OCI-LY3 (cell line): ENCODE measurements around the gene AGPAT3.

Experiments
- H2AFZ ChIP-seq: fragments of 200-600, 300-600 bp; shearing (Covaris generic); 2 replicates; pipeline ENCODE4 v1.6.0; 2014; ENCODE audit warnings: antibody characterized with exemption, low read depth, low read length
- H3K27ac ChIP-seq: fragments of 200-600, 300-600 bp; sonication (generic); 2 replicates; pipeline ENCODE4 v1.5.1; 2014; ENCODE audit warnings: mild to moderate bottlenecking, low read length, moderate library complexity, mixed read lengths
- H3K27me3 ChIP-seq: fragments of 200-600, 300-600 bp; sonication (generic); 2 replicates; pipeline ENCODE4 v1.6.1; 2014; ENCODE audit warnings: low read depth, low read length, mixed read lengths
- H3K36me3 ChIP-seq: fragments of 200-600, 300-600 bp; sonication (generic); replicated peaks from 2 replicates; pipeline ENCODE3; 2014; ENCODE audit warnings: low read depth, low read length, mixed read lengths
- H3K4me1 ChIP-seq: fragments of 300-600, 200-600 bp; sonication (generic); 2 replicates; pipeline ENCODE4 v1.6.1; 2014; ENCODE audit warnings: low read length, mixed read lengths
- H3K4me2 ChIP-seq: fragments of 200-600, 300-600 bp; sonication (generic); 2 replicates; pipeline ENCODE4 v1.6.1; 2014; ENCODE audit warnings: low read length, mixed read lengths
- H3K4me3 ChIP-seq: fragments of 300-600, 200-600 bp; sonication (generic); 2 replicates; pipeline ENCODE4 v1.5.1; 2014; ENCODE audit warnings: antibody characterized with exemption, mild to moderate bottlenecking, low read length, moderate library complexity
- H3K79me2 ChIP-seq: fragments of 300-600, 200-600 bp; shearing (Covaris generic); 2 replicates; pipeline ENCODE4 v1.6.1; 2014; ENCODE audit warnings: mild to moderate bottlenecking, low read length, mixed read lengths
- H3K9ac ChIP-seq: fragments of 300-600, 200-600 bp; shearing (Covaris generic); 2 replicates; pipeline ENCODE4 v1.6.0; 2014; ENCODE audit warnings: mild to moderate bottlenecking, low read length, moderate library complexity
- H3K9me3 ChIP-seq: fragments of 200-600, 300-600 bp; shearing (Covaris generic); 2 replicates; pipeline ENCODE4 v1.6.1; 2014; ENCODE audit warnings: low read length, mixed read lengths; ENCODE audit not compliant: insufficient read depth
- H4K20me1 ChIP-seq: fragments of 200-600, 300-600 bp; sonication (generic); 2 replicates; pipeline ENCODE4 v1.6.1; 2016; ENCODE audit warnings: low read length, mixed read lengths; ENCODE audit not compliant: insufficient read depth
- EZH2phosphoT487 ChIP-seq: fragments of 200-600 bp; shearing (Covaris generic); IDR thresholded peaks from 2 replicates; pipeline ENCODE4 v1.6.1; 2018; ENCODE audit warnings: antibody characterized with exemption, mixed run types, low read depth
- TF ChIP-seq, protein P1 (sequence below): fragments of 200-600, 300-600 bp; sonication (generic); IDR thresholded peaks from 2 replicates; pipeline ENCODE4 v1.5.1; 2014; ENCODE audit warnings: antibody characterized with exemption, low read length, low read depth

The AGPAT3 gene

DNA sequence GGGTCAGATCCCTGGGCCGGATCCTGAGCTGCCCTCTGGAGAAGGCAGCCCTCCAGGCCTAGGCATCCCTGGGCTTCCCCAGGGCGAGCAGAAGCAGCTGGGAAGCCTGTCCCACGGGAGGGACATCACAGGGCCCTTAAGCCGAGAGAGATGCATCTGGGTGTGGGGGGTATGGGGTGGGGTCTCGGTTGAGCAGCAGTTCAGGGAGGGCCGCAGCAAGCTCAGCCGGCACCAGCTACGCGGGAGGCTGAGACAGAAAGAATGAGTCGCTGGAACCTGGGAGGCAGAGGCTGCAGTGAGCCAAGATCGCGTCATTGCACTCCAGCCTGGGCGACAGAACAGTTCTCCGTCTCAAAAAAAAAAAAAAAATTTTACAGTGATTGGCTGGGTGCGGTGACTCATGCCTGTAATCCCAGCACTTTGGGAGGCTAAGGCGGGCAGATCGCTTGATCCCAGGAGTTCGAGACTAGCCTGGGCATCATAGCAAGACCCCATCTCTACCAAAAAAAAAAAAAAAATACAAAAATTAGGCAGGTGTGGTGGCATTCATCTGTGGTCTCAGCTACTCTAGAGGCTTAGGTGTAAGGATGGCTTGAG is 37.9 kb upstream of the AGPAT3 start:
- Histone ChIP-seq H4K20me1 (no peaks in the 10 kb centered on the region), H3K27ac (no peak overlapping the region), H3K4me2 (no peak overlapping the region), H3K9ac (no peak overlapping the region), H3K4me3 (no peak overlapping the region), H3K4me1 (no peaks in the 10 kb centered on the region), H3K79me2 (no peaks in the 10 kb centered on the region), H3K9me3 (no peaks in the 10 kb centered on the region), H3K27me3 (no peaks in the 10 kb centered on the region), H3K36me3 (no peaks in the 10 kb centered on the region), H2AFZ (no peak overlapping the region)
- no peak for TF ChIP-seq EZH2phosphoT487

DNA sequence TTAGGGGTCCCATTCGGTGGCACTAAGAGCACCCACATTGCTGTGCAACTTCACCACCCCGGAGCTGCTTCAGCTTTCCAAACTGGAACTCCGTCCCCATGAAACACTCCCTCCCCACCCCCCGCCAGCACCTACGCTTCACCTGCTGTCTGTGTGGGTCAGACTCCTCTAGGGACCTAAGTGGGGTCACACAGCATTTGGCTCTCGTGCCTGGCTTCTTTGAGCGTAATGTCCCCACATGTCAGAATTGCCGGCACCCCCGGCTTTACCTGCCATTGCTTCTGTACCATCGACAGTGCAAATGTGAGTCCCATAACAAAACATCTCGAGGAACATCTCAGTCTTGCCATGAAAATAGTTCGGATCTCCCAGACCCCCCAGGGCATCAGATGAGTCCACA is 35.9 kb upstream of the AGPAT3 start:
- Histone ChIP-seq H3K9me3 (no peaks in the 10 kb centered on the region), H3K4me1 (no peaks in the 10 kb centered on the region), H3K36me3 (no peaks in the 10 kb centered on the region), H3K27ac (no peak overlapping the region), H2AFZ (no peak overlapping the region), H4K20me1 (no peaks in the 10 kb centered on the region), H3K27me3 (no peaks in the 10 kb centered on the region), H3K79me2 (no peaks in the 10 kb centered on the region), H3K4me2 (no peak overlapping the region), H3K4me3 (no peak overlapping the region), H3K9ac (no peak overlapping the region)
- no peak for TF ChIP-seq EZH2phosphoT487
- TF ChIP-seq, protein P1, sequence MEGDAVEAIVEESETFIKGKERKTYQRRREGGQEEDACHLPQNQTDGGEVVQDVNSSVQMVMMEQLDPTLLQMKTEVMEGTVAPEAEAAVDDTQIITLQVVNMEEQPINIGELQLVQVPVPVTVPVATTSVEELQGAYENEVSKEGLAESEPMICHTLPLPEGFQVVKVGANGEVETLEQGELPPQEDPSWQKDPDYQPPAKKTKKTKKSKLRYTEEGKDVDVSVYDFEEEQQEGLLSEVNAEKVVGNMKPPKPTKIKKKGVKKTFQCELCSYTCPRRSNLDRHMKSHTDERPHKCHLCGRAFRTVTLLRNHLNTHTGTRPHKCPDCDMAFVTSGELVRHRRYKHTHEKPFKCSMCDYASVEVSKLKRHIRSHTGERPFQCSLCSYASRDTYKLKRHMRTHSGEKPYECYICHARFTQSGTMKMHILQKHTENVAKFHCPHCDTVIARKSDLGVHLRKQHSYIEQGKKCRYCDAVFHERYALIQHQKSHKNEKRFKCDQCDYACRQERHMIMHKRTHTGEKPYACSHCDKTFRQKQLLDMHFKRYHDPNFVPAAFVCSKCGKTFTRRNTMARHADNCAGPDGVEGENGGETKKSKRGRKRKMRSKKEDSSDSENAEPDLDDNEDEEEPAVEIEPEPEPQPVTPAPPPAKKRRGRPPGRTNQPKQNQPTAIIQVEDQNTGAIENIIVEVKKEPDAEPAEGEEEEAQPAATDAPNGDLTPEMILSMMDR = no peak

DNA sequence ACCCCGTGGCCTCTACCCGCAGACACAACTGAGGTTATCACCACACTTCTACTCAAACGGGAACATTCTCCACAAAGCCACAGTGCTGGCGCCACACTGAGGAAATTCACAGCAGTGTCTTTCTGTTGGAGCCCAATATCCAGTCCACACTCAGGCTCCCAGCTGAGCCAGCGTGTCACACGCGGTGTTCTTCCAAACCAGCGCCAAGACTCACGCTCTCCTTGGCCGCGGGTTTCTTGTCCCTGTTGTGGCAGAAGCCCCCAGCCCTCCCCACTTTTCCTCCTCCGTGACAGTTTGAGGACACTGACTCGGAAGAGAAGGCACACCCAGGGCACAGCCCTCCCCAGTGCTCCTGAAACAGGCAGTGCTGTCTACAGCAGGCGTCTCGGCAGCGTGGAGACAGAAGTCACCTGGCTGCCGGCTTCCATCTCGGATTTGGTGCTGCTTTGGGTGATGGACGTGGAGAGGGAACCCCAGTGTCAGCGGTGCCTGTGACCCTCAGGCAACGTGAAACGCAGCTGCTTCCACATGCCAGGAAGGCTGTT is 35.4 kb upstream of the AGPAT3 start:
- Histone ChIP-seq H3K79me2 (no peaks in the 10 kb centered on the region), H2AFZ (no peak overlapping the region), H3K27me3 (no peaks in the 10 kb centered on the region), H4K20me1 (no peaks in the 10 kb centered on the region), H3K4me1 (no peaks in the 10 kb centered on the region), H3K27ac (no peak overlapping the region), H3K4me3 (no peak overlapping the region), H3K9me3 (no peaks in the 10 kb centered on the region), H3K4me2 (no peak overlapping the region), H3K36me3 (no peaks in the 10 kb centered on the region), H3K9ac (no peak overlapping the region)
- TF ChIP-seq EZH2phosphoT487 = no peak
- TF ChIP-seq, protein P1 = peak; percentile 13; the same call in 1 of the 2 replicates

DNA sequence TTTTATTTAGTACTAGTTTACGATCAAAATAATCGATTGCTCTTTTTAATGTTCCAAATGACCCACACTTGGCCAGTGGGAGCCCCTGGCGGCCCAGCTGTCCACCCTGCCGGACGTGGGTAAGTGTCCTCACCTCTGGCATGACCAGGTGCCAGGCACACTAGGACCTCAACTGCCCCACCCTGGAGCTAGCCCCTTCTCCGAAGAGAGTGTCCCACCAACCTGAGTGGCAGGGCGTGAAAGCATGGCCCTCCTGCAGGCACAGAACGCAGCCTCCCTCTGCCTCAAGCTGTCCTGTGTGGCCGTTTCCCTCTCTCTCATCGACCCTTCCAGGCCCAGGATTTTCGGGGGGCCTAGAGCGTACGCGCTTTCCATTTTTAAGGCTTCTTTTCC is 32.9 kb upstream of the AGPAT3 start:
- Histone ChIP-seq H3K4me1 (no peaks in the 10 kb centered on the region), H2AFZ (no peak overlapping the region), H3K4me3 (no peak overlapping the region), H3K79me2 (no peaks in the 10 kb centered on the region), H4K20me1 (no peaks in the 10 kb centered on the region), H3K36me3 (no peaks in the 10 kb centered on the region), H3K27me3 (no peaks in the 10 kb centered on the region), H3K4me2 (no peak overlapping the region), H3K9ac (no peak overlapping the region), H3K27ac (no peak overlapping the region), H3K9me3 (no peaks in the 10 kb centered on the region)
- no peak for TF ChIP-seq EZH2phosphoT487
- TF ChIP-seq, protein P1 = no peak
